ENCODE data around the gene TAOK1. TPM values are rescaled to one million over a fixed set of nuclear protein-coding genes. Genes with fewer than 3 reads are reported as not detected.

The TAOK1 gene
- total and polyA plus RNA-seq, 9 of the 15 experiments (the other 6 are each of a cell fraction or from before 2014, with no cell fraction given): 3.2 to 33.1 (median 16.5) TPM

DNA sequence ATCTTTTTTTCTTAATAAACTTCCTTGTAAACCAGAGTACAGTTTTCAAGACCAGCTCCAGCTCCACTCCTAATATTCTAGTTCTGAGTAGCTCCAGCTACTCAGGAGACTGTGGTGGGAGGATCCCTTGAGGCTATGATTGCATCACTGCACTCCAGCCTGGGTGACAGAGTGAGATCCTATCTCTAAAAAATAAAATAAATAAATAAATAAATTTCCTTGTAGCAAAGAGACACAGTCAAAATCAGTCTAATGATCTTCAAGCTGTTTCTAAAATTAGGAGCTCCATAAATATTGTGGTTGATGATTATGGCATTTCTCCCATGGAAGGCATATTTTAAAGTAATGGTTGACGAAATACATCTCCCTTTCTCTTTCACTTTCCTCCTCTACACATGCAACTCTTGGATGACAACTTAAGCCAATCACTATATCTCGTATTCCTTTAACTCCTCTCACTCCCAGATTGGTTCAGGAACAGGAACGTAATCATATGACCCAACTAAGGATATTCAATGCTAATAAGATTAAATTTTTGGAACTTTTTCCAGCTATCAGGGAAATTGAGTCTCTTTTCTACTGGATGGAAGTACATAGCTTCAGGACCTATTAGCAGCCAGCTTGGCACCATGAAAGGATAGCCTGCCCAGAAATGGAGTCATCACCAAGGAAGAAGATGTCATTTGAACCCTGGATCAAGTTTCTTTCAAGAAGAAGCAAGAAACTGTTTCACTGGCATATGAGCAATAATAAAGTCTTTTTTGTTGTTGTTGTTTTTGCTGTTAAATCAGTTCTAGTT is 42.1 kb upstream of the TAOK1 start:
- no peaks in the 10 kb centered on the region for H3K36me3 ChIP-seq (ENCODE audit: control insufficient read depth, insufficient read depth, low read length)
- WGBS (ENCODE audit: insufficient coverage, low coverage, missing lambda C conversion rate): 22% methylated on average over 3 of the region's 3 CpGs
- in situ Hi-C loops (cut with MboI): no loop called here
- no peak overlapping the region for H3K27ac ChIP-seq (ENCODE audit: extremely low read depth, low read depth, low read length)
- no peak overlapping the region for H3K4me2 ChIP-seq (ENCODE audit: insufficient read depth, low read length)
- H3K9ac ChIP-seq (ENCODE audit: insufficient read depth in 1 of 2, low read depth in 2 of 2, low read length in 2 of 2): no peak overlapping the region
- CTCF ChIA-PET (ENCODE audit: low intra/inter-chr PET ratio): no interaction called here
- peaks cover 20 to 35% of the 10 kb centered on the region in 2 experiments; a peak in 4 of 5 replicates for H3K27me3 ChIP-seq (ENCODE audit: control insufficient read depth in 2 of 2, insufficient read depth in 2 of 2, low read length in 2 of 2)
- H3K4me3 ChIP-seq: no peak overlapping the region
- intact Hi-C loops (cut with micrococcal nuclease): no loop called here
- DNase-seq (ENCODE audit: extremely low read depth in 1 of 4, low spot score in 3 of 4) (peak in 1 of 4 experiments; percentile 10), FAIRE-seq (peak; percentile 49), ATAC-seq (peak; percentile 80)
- POLR2A ChIA-PET: interaction anchor here (1.0 to 1.2 kb wide), 2 partner anchors 19 to 57 kb away, joined by 3 to 4 read pairs; no protein-coding TSS in a partner anchor
- H3K79me2 ChIP-seq (ENCODE audit: control insufficient read depth, insufficient read depth, low read length): no peaks in the 10 kb centered on the region
- no peaks in the 10 kb centered on the region for H3K9me1 ChIP-seq (ENCODE audit: control insufficient read depth, insufficient read depth, low read length)
- H3K4me1 ChIP-seq (replicated peaks in 1 of 2; ENCODE audit: control insufficient read depth in 2 of 2, insufficient read depth in 2 of 2, low read length in 2 of 2): no peaks in the 10 kb centered on the region
- no peaks in the 10 kb centered on the region for H3K9me3 ChIP-seq (replicated peaks; ENCODE audit: control insufficient read depth, insufficient read depth, low read depth, low read length)
- no TSS peak for BruUV-seq (replicated peaks)
- no peak overlapping the region for H2AFZ ChIP-seq (ENCODE audit: low read depth, low read length)
- H4K20me1 ChIP-seq (replicated peaks; ENCODE audit: control insufficient read depth, insufficient read depth, low read length): no peaks in the 10 kb centered on the region
- TF ChIP-seq, protein P1, sequence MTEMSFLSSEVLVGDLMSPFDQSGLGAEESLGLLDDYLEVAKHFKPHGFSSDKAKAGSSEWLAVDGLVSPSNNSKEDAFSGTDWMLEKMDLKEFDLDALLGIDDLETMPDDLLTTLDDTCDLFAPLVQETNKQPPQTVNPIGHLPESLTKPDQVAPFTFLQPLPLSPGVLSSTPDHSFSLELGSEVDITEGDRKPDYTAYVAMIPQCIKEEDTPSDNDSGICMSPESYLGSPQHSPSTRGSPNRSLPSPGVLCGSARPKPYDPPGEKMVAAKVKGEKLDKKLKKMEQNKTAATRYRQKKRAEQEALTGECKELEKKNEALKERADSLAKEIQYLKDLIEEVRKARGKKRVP (CRISPR knock-in tag; IDR thresholded peaks at IDR 0.05): peak; percentile 67; the same call in 1 of the 2 replicates
- TF ChIP-seq, protein P2, sequence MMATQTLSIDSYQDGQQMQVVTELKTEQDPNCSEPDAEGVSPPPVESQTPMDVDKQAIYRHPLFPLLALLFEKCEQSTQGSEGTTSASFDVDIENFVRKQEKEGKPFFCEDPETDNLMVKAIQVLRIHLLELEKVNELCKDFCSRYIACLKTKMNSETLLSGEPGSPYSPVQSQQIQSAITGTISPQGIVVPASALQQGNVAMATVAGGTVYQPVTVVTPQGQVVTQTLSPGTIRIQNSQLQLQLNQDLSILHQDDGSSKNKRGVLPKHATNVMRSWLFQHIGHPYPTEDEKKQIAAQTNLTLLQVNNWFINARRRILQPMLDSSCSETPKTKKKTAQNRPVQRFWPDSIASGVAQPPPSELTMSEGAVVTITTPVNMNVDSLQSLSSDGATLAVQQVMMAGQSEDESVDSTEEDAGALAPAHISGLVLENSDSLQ (IDR thresholded peaks at IDR 0.05): 0 out of 2 replicates have a peak, but pooled peaks have one; percentile 13
- TF ChIP-seq TFAM (CRISPR knock-in tag; conservative IDR thresholded peaks at IDR 0.05): no peak
- peak; percentile 27; the same call in 1 of the 2 replicates for TF ChIP-seq EP400 (IDR thresholded peaks at IDR 0.05)
- peak; percentile 93 for TF ChIP-seq CEBPB (tag; IDR thresholded peaks at IDR 0.05)
- TF ChIP-seq, protein P3, sequence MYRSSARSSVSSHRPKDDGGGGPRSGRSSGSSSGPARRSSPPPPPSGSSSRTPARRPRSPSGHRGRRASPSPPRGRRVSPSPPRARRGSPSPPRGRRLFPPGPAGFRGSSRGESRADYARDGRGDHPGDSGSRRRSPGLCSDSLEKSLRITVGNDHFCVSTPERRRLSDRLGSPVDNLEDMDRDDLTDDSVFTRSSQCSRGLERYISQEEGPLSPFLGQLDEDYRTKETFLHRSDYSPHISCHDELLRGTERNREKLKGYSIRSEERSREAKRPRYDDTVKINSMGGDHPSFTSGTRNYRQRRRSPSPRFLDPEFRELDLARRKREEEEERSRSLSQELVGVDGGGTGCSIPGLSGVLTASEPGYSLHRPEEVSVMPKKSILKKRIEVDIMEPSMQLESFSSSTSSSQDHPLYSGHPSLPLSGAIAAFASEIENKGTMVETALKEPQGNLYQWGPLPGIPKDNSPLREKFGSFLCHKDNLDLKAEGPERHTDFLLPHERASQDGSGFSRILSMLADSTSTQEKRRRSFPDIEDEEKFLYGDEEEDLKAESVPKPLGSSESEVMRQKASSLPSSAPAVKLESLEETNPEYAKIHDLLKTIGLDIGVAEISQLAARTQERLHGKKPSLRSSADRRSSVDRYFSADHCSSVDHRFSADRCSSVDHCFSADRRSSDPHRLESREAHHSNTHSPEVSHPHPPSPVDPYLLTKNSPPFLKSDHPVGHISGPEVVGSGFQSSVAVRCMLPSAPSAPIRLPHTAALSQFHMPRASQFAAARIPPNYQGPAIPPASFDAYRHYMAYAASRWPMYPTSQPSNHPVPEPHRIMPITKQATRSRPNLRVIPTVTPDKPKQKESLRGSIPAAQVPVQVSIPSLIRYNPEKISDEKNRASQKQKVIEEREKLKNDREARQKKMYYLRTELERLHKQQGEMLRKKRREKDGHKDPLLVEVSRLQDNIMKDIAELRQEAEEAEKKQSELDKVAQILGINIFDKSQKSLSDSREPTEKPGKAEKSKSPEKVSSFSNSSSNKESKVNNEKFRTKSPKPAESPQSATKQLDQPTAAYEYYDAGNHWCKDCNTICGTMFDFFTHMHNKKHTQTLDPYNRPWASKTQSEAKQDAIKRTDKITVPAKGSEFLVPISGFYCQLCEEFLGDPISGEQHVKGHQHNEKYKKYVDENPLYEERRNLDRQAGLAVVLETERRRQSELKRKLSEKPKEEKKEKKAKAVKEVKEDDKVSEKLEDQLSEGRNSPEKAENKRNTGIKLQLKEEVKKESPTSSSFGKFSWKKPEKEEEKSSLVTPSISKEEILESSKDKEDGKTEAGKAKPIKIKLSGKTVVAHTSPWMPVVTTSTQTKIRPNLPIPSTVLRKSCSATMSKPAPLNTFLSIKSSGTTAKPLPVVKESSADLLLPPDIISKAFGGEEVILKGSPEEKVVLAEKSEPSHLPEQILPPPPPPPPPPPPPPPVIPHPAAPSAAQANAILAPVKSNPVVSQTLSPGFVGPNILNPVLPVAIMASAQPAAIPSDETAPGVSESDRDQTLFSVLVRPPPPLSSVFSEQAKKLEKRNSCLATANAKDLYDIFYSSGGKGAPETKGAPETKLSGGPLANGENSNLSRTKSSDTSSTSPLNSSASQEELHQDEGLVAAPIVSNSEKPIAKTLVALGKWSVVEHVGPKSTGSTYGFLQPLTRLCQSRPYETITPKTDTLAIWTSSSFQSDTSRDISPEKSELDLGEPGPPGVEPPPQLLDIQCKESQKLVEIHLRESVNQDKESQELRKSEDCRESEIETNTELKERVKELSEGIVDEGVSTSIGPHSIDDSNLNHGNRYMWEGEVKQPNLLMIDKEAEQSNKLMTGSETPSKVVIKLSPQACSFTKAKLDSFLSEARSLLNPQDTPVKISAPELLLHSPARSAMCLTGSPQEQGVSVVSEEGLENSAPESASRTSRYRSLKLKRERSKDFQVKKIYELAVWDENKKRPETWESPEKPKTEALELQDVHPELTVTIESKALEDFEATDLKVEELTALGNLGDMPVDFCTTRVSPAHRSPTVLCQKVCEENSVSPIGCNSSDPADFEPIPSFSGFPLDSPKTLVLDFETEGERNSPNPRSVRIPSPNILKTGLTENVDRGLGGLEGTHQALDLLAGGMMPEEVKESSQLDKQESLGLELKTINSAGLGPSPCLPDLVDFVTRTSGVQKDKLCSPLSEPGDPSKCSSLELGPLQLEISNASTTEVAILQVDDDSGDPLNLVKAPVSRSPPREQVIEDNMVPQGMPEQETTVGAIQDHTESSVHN (IDR thresholded peaks at IDR 0.05; ENCODE audit: borderline replicate concordance in 1 of 2, low read depth in 1 of 2): peak in 1 of 2 experiments; percentile 85; a peak in 2 of 4 replicates
- TF ChIP-seq HMG20B (CRISPR knock-in tag; IDR thresholded peaks at IDR 0.05): no peak
- TF ChIP-seq, protein P4, sequence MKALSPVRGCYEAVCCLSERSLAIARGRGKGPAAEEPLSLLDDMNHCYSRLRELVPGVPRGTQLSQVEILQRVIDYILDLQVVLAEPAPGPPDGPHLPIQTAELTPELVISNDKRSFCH (CRISPR knock-in tag; IDR thresholded peaks at IDR 0.05): no peak
- TF ChIP-seq, protein P4 (tag; IDR thresholded peaks at IDR 0.05): no peak
- TF ChIP-seq SRSF7 (optimal IDR thresholded peaks at IDR 0.05; ENCODE audit: low read depth, low read length): no peak

Measured in K562 (cell line).